Cardiac fibroblast (primary cell): ENCODE measurements around the gene MINDY1.

Experiments
- DNase-seq, 2 donors: peaks; one replicate each; pipeline versions ENCODE4 v3.0.0 to v3.0.0-alpha.2; 2010; ENCODE audit warnings: low read depth in 2 of 2
- H3K4me3 ChIP-seq, 2 donors: replicated peaks in 1 of 2; 1 replicate in 1 of 2; 2 replicates in 1 of 2; pipeline ENCODE4 v1.5.1; 2011; ENCODE audit warnings: low read depth in 2 of 2, low read length in 2 of 2, mild to moderate bottlenecking in 2 of 2, moderate library complexity in 1 of 2
- CTCF ChIP-seq: IDR thresholded peaks from one replicate; pipeline ENCODE4 v1.5.1; 2011; ENCODE audit warnings: low read depth, mild to moderate bottlenecking, low read length, inconsistent platforms

Gene MINDY1

GRCh38 chr1:150967936-150968335, 38.8 kb downstream of the MINDY1 start:
- no peak for TF ChIP-seq CTCF
- no peak for DNase-seq
- H3K4me3 ChIP-seq: no peak overlapping the region

- no peak overlapping the region for H3K4me3 ChIP-seq
- TF ChIP-seq CTCF: no peak
- no peak for DNase-seq
These were observed 40.7 kb downstream of the MINDY1 start for GRCh38 chr1:150966011-150966410.

- no peak for DNase-seq
These were observed 41.1 kb downstream of the MINDY1 start for GRCh38 chr1:150965605-150966004.

GRCh38 chr1:150964164-150964489, 42.6 kb downstream of the MINDY1 start:
- H3K4me3 ChIP-seq: no peak overlapping the region
- TF ChIP-seq CTCF: no peak
- no peak for DNase-seq

More at GRCh38 chr1:150965605-150966004, 41.1 kb downstream of the MINDY1 start:
- no peak for TF ChIP-seq CTCF
- H3K4me3 ChIP-seq: no peak overlapping the region

GRCh38 chr1:150963321-150964163, 43.2 kb downstream of the MINDY1 start:
- no peak for DNase-seq
- no peak for TF ChIP-seq CTCF

GRCh38 chr1:150961756-150962155, 44.9 kb downstream of the MINDY1 start:
- no peak for TF ChIP-seq CTCF
- DNase-seq: no peak
- no peak overlapping the region for H3K4me3 ChIP-seq

More at GRCh38 chr1:150963321-150964163, 43.2 kb downstream of the MINDY1 start:
- no peak overlapping the region for H3K4me3 ChIP-seq

- no peak for TF ChIP-seq CTCF
- H3K4me3 ChIP-seq: no peak overlapping the region
- DNase-seq: no peak
These were observed 46.1 kb downstream of the MINDY1 start for GRCh38 chr1:150960646-150961045.
